OCI-LY1 (cell line): ENCODE results near the gene USF2.

ENCODE experiments used
- H2AFZ ChIP-seq: fragments of 200-600 bp; sonication (generic), shearing (Covaris generic); 2 replicates; pipeline ENCODE4 v1.6.0; 2014; ENCODE audit warnings: antibody characterized with exemption, mild to moderate bottlenecking, low read length
- H3F3A ChIP-seq: fragments of 200-600 bp; sonication (generic), shearing (Covaris generic); 2 replicates; pipeline ENCODE4 v1.6.0; 2014; ENCODE audit warnings: mild to moderate bottlenecking, antibody characterized with exemption, low read length, moderate library complexity; ENCODE audit not compliant: insufficient read depth
- H3K27ac ChIP-seq: fragments of 200-600 bp; sonication (generic); 2 replicates; pipeline ENCODE4 v1.5.1; 2014; ENCODE audit warnings: low read length, mixed run types, mild to moderate bottlenecking, low read depth; ENCODE audit not compliant: poor library complexity, severe bottlenecking
- H3K27me3 ChIP-seq: fragments of 200-600 bp; sonication (generic); 2 replicates; pipeline ENCODE4 v1.6.0; 2014; ENCODE audit warnings: antibody characterized with exemption, mild to moderate bottlenecking, low read length, moderate library complexity; ENCODE audit not compliant: insufficient read depth
- H3K36me3 ChIP-seq: fragments of 200-600 bp; sonication (generic); 2 replicates; pipeline ENCODE4 v1.6.1; 2014; ENCODE audit warnings: mild to moderate bottlenecking, antibody characterized with exemption, low read length, moderate library complexity, mixed read lengths; ENCODE audit not compliant: insufficient read depth
- H3K4me1 ChIP-seq: fragments of 200-600 bp; sonication (generic); 2 replicates; pipeline ENCODE4 v1.5.1; 2014; ENCODE audit warnings: mild to moderate bottlenecking, low read length, moderate library complexity; ENCODE audit not compliant: insufficient read depth, severe bottlenecking
- H3K4me2 ChIP-seq: fragments of 200-600 bp; sonication (generic), shearing (Covaris generic); 2 replicates; pipeline ENCODE4 v1.6.1; 2014; ENCODE audit warnings: low read length
- H3K4me3 ChIP-seq: fragments of 200-600 bp; sonication (generic); 2 replicates; pipeline ENCODE4 v1.5.1; 2014; ENCODE audit warnings: low read length, low read depth, mild to moderate bottlenecking, mixed read lengths; ENCODE audit not compliant: poor library complexity, severe bottlenecking
- H3K79me2 ChIP-seq: fragments of 200-600 bp; shearing (Covaris generic); 2 replicates; pipeline ENCODE4 v1.6.1; 2016; ENCODE audit warnings: mixed run types, low read length, mixed read lengths; ENCODE audit not compliant: insufficient read depth
- H3K9ac ChIP-seq: fragments of 200-600 bp; sonication (generic), shearing (Covaris generic); 2 replicates; pipeline ENCODE4 v1.6.1; 2014; ENCODE audit warnings: mild to moderate bottlenecking, low read length, mixed read lengths
- H3K9me2 ChIP-seq: fragments of 200-600 bp; sonication (generic), shearing (Covaris generic); 2 replicates; pipeline ENCODE4 v1.6.1; 2014; ENCODE audit warnings: low read depth, mild to moderate bottlenecking, low read length, mixed read lengths
- H3K9me3 ChIP-seq: fragments of 200-600 bp; shearing (Covaris generic); 2 replicates; pipeline ENCODE4 v1.6.1; 2014; ENCODE audit warnings: low read length, mixed read lengths
- H4K20me1 ChIP-seq: fragments of 200-600 bp; sonication (generic), shearing (Covaris generic); 2 replicates; pipeline ENCODE4 v1.6.0; 2016; ENCODE audit warnings: mild to moderate bottlenecking, low read length; ENCODE audit not compliant: insufficient read depth
- CTCF ChIP-seq: fragments of 200-600 bp; sonication (generic), shearing (Covaris generic); IDR thresholded peaks from 2 replicates; pipeline ENCODE4 v1.5.1; 2017; ENCODE audit warnings: mild to moderate bottlenecking, antibody characterized with exemption, low read length, moderate library complexity, mixed read lengths
- EZH2 ChIP-seq: fragments of 200-600 bp; sonication (generic), shearing (Covaris generic); IDR thresholded peaks from 2 replicates; pipeline ENCODE4 v1.8.0; 2017; ENCODE audit warnings: borderline replicate concordance, mixed run types, mild to moderate bottlenecking, antibody characterized with exemption, low read length, moderate library complexity, mixed read lengths

USF2 gene

GRCh38 chr19:35310811-35311465, 42.2 kb downstream of the USF2 start:
- Histone ChIP-seq H3K36me3 (no peaks in the 10 kb centered on the region), H3K27ac (no peak overlapping the region), H4K20me1 (no peaks in the 10 kb centered on the region), H3K4me1 (peaks cover 14% of the 10 kb centered on the region), H2AFZ (no peak overlapping the region), H3K4me2 (no peak overlapping the region), H3K4me3 (no peak overlapping the region), H3K27me3 (0 out of 2 replicates have a peak, but pooled peaks cover 3% of the 10 kb centered on the region), H3K79me2 (no peaks in the 10 kb centered on the region), H3F3A (no peaks in the 10 kb centered on the region), H3K9ac (no peak overlapping the region), H3K9me3 (no peaks in the 10 kb centered on the region), H3K9me2 (no peaks in the 10 kb centered on the region)
- TF ChIP-seq EZH2 (no peak), CTCF (no peak)

- Histone ChIP-seq H3K4me3 (no peak overlapping the region), H3K9ac (no peak overlapping the region), H4K20me1 (no peaks in the 10 kb centered on the region), H3K27me3 (0 out of 2 replicates have a peak, but pooled peaks cover 3% of the 10 kb centered on the region), H3F3A (no peaks in the 10 kb centered on the region), H3K27ac (no peak overlapping the region), H3K4me2 (no peak overlapping the region), H3K79me2 (no peaks in the 10 kb centered on the region), H3K9me2 (no peaks in the 10 kb centered on the region), H3K36me3 (no peaks in the 10 kb centered on the region), H3K9me3 (no peaks in the 10 kb centered on the region), H3K4me1 (peaks cover 22% of the 10 kb centered on the region), H2AFZ (no peak overlapping the region)
- no peak for TF ChIP-seq EZH2
- TF ChIP-seq CTCF: no peak
These were observed 43.3 kb downstream of the USF2 start for GRCh38 chr19:35311901-35312665.

GRCh38 chr19:35313587-35313986, 44.8 kb downstream of the USF2 start:
- no peaks in the 10 kb centered on the region for H3F3A ChIP-seq
- no peaks in the 10 kb centered on the region for H3K9me3 ChIP-seq
- no peaks in the 10 kb centered on the region for H3K9me2 ChIP-seq
- no peaks in the 10 kb centered on the region for H3K36me3 ChIP-seq
- H3K27ac ChIP-seq: no peak overlapping the region
- no peaks in the 10 kb centered on the region for H4K20me1 ChIP-seq
- TF ChIP-seq EZH2: no peak
- no peak for TF ChIP-seq CTCF
- H2AFZ ChIP-seq: no peak overlapping the region
- H3K4me2 ChIP-seq: no peak overlapping the region
- no peak overlapping the region for H3K9ac ChIP-seq
- H3K79me2 ChIP-seq: no peaks in the 10 kb centered on the region
- H3K4me3 ChIP-seq: no peak overlapping the region
- H3K27me3 ChIP-seq: 0 out of 2 replicates have a peak, but pooled peaks cover 3% of the 10 kb centered on the region
- peaks cover 22% of the 10 kb centered on the region for H3K4me1 ChIP-seq
